HG03354 (cell line): ENCODE data around the gene TCEAL3.
"Not testable (repeated sequence)": the region's sequence is repeated elsewhere in the genome, so short reads cannot be mapped to it uniquely, and the experiment has no call there.

Source experiments
- ATAC-seq: cut with Tn5 transposase; IDR thresholded peaks from one replicate; pipeline ENCODE4 v1.9.1; 2021; ENCODE audit warnings: mild to moderate bottlenecking; ENCODE audit not compliant: unreplicated experiment, poor library complexity, severe bottlenecking

TCEAL3 gene

DNA sequence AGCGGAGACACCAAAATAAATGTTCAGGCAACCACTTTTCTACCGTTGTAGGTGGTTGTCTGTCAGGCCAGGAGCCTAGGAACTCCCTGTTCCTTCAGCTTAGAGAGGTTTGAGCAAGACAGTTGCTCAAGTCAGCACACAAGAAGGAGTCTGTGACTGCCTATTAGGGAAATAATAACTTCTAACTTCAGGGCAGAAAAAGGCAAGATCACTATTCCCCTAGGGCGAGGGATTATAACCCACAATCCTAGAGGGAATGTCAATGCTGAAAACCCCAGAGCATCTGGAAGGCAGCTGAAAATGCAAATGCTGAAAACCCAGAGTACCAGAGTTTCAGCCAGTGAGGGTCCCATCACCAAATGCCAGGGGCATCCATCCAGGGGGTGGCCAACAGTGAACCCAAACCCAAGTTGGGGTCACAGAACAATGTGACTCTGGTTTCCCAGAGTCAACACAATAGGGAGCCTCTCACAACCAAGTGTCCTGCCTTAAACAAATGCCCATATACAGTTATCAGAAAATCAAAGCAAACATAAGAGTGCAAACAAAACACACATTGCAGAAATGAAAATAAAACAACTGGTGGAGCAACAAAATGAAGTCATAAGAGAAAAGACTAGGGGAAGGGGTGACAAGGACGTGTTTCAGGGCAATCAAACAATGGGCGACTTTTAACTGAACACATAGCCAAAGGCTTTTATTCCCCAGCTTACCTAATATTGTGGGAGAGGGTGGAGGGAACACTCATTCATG, 51.1 kb downstream of the TCEAL3 start:
- ATAC-seq, result no peak

DNA sequence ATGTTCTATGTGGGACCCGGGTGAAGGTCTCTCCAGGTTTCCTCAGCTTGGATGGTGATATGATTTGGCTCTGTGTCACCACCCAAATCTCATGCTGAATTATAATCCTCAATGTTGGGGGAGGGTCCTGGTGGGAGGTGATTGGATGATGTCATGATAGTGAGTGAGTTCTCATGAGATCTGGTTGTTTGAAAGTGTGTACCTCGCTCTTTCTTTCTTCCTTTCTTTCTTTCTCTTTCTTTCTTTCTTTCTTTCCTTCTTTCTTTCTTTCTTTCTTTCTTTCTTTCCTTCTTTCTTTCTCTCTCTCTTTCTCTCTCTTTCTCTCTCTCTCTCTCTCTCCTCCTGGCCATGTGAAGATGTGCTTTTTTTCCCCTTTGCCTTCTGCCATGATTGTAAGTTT, 51.7 kb downstream of the TCEAL3 start:
- ATAC-seq, result not testable (repeated sequence)
